ENCODE measurements around the gene RNF32. TPM values are rescaled to one million over a fixed set of nuclear protein-coding genes. Genes with fewer than 3 reads are reported as not detected.
"Not testable (repeated sequence)": the region's sequence is repeated elsewhere in the genome, so short reads cannot be mapped to it uniquely, and the experiment has no call there.

RNF32 gene
- total RNA-seq, 1 donor from 2014 or later: 1.0 TPM

DNA sequence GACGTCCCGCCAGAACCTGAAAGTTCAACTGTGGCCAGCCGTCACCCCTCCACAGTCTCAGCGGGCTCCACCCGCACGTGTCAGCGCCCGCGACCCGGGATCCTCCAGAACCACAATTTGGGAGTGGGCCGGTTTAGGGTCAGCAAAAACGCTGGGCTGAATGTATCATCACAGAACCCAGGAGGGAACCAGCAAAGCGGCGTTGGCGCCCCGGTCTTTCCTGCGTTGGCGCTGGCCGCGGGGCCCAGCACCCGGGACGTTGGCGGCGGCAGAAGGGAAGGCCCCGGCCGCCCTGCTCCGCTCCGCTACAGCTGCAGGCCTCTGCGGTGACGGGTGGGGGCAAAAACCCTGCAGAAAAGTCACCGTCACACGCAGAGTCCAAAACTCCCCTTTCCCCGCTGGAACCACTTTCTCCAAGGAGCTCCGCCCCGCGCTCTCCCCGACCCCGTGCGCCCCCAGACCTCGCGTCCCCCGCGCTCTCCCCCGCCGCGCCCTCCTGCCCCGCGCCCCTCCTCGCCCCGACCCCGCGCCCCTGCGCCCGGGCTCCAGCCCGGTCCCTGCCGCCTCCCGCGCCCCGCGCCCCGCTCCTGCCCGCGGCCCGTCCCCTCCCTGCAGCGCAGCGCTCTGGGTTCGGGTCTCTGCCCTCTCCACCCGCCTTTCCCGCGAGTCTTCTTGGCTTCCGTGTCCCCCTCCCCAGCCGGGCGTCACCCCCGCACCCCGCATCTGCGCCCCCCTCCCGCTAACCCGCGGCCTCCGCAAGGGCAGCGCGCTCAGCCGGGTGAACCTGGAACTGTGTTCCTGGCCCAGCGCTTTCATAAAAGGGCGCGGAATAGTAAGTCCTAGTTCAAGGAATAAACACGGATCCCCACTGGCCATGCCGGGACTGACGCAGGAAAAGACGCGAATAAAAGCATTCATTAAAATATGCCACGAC is 24.0 kb upstream of the RNF32 start:
- intact Hi-C loops (cut with micrococcal nuclease): no loop called here
- no peak overlapping the region for H3K27ac Mint-ChIP-seq

DNA sequence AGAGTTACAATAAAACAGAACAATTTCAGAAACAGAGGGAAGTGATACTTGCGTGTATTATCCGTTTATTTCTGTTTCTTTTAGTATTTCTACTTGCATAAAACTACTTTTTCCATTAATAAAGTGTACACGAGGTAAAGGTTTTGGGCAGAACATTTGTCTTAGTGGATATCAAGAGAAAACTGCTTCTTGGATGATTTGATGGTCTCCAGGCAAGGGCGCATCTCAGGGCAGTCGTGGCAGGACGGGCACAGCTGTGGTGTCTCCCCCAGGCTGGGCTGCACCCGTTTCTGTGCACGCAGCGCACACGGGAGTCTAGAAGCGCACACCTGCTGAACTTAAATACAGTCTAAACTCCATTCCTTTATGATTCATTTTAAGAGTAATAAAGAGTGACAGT is 23.4 kb upstream of the RNF32 start:
- TF ChIP-seq, protein P1, sequence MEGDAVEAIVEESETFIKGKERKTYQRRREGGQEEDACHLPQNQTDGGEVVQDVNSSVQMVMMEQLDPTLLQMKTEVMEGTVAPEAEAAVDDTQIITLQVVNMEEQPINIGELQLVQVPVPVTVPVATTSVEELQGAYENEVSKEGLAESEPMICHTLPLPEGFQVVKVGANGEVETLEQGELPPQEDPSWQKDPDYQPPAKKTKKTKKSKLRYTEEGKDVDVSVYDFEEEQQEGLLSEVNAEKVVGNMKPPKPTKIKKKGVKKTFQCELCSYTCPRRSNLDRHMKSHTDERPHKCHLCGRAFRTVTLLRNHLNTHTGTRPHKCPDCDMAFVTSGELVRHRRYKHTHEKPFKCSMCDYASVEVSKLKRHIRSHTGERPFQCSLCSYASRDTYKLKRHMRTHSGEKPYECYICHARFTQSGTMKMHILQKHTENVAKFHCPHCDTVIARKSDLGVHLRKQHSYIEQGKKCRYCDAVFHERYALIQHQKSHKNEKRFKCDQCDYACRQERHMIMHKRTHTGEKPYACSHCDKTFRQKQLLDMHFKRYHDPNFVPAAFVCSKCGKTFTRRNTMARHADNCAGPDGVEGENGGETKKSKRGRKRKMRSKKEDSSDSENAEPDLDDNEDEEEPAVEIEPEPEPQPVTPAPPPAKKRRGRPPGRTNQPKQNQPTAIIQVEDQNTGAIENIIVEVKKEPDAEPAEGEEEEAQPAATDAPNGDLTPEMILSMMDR (IDR thresholded peaks at IDR 0.05): no peak
- Mint-ChIP-seq H3K36me3 (ENCODE audit: low read depth) (peaks cover 4% of the 10 kb centered on the region), H3K27me3 (peaks cover 55% of the 10 kb centered on the region), H3K4me1 (peaks cover 7% of the 10 kb centered on the region), H3K27ac (no peak overlapping the region), H3K4me3 (peak overlapping the region; percentile 28), H3K9me3 (peaks cover 11% of the 10 kb centered on the region)
- ChIA-PET POLR2A (no interaction called here), CTCF (no interaction called here)
- ATAC-seq (ENCODE audit: low read depth): no peak
- intact Hi-C loops (cut with micrococcal nuclease): no loop called here
- no peak for DNase-seq

More for the DNA sequence above, 24.0 kb upstream of the RNF32 start:
- ChIA-PET POLR2A (no interaction called here), CTCF (no interaction called here)
- peaks cover 56% of the 10 kb centered on the region for H3K27me3 Mint-ChIP-seq
- no peak for ATAC-seq (ENCODE audit: low read depth)
- H3K36me3 Mint-ChIP-seq (ENCODE audit: low read depth): peaks cover 4% of the 10 kb centered on the region
- H3K4me3 Mint-ChIP-seq: peak overlapping the region; percentile 28
- H3K4me1 Mint-ChIP-seq: peaks cover 7% of the 10 kb centered on the region
- no peak for DNase-seq
- H3K9me3 Mint-ChIP-seq: peaks cover 8% of the 10 kb centered on the region
- TF ChIP-seq, protein P1 (IDR thresholded peaks at IDR 0.05): no peak

DNA sequence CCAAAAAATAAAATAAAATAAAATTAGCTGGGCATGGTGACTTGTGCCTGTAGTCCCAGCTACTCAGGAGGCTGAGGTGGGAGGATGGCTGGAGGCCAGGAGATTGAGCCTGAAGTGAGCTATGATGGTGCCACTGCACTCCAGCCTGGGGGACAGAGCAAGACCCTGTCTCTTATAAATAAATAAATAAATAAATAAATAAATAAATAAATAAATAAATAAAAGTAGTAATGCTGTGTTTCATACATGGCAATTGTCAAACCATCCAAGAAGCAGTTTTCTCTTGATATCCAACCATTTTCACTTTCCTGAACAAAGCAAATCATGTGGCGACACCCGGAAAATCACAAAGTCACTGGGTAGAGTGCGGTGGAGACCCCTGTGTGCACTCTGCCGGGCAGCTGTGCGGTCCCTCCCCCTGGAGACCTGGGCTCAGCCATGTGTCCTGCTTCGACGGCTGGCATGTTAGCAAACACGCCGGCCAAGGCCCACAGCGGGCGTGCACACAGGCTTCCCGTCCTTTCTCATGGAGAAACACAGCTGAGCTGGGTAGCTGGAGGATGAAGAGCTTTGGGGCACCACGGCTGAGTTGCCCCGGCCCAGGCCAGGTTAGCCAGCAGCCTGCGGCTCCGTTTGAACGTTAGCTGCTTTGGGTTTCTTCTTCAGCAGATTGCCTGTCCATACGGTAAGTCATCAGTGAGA is 22.3 kb upstream of the RNF32 start:
- ChIA-PET CTCF (no interaction called here), POLR2A (no interaction called here)
- TF ChIP-seq, protein P1 (IDR thresholded peaks at IDR 0.05): no peak
- Mint-ChIP-seq H3K4me1 (peaks cover 7% of the 10 kb centered on the region), H3K9me3 (peaks cover 11% of the 10 kb centered on the region), H3K27me3 (peaks cover 58% of the 10 kb centered on the region), H3K4me3 (no peak overlapping the region), H3K27ac (no peak overlapping the region), H3K36me3 (ENCODE audit: low read depth) (peaks cover 4% of the 10 kb centered on the region)
- intact Hi-C loops (cut with micrococcal nuclease): no loop called here
- DNase-seq: no peak
- ATAC-seq (ENCODE audit: low read depth): no peak

DNA sequence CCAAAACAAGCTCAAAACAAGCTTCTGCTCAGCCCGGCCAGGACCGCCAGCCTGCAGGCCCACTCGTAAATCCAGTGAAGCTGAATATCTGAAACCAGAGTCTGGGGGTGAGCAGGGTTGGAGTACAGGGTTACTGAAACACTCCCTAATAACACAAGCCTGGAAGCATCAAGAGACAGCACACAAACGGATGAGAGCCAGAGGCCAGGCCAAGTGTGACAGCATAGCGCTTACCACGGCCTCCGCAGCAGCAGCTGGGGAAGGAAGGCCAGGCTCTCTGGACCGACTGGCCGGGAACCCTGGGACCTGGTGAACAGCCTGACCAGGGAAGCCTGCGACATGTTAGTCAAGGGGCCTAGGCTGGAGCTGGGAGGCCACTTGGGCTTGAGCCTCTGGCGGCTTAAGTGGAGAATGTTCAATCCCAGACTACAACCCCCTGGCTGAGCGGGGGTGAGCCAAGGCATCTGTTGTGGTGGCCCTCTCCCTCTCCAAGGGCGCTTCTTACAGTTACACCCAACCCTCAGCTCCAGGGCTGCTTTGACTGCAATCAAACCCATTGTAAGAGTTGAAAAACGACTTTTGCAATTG is 21.7 kb upstream of the RNF32 start:
- Mint-ChIP-seq H3K4me1 (peaks cover 7% of the 10 kb centered on the region), H3K36me3 (ENCODE audit: low read depth) (peaks cover 4% of the 10 kb centered on the region), H3K9me3 (peaks cover 11% of the 10 kb centered on the region), H3K4me3 (no peak overlapping the region), H3K27ac (no peak overlapping the region), H3K27me3 (peaks cover 58% of the 10 kb centered on the region)
- TF ChIP-seq, protein P1 (IDR thresholded peaks at IDR 0.05): no peak
- intact Hi-C loops (cut with micrococcal nuclease): no loop called here
- CTCF ChIA-PET: no interaction called here
- POLR2A ChIA-PET: no interaction called here
- ATAC-seq (ENCODE audit: low read depth) (no peak), DNase-seq (no peak)

DNA sequence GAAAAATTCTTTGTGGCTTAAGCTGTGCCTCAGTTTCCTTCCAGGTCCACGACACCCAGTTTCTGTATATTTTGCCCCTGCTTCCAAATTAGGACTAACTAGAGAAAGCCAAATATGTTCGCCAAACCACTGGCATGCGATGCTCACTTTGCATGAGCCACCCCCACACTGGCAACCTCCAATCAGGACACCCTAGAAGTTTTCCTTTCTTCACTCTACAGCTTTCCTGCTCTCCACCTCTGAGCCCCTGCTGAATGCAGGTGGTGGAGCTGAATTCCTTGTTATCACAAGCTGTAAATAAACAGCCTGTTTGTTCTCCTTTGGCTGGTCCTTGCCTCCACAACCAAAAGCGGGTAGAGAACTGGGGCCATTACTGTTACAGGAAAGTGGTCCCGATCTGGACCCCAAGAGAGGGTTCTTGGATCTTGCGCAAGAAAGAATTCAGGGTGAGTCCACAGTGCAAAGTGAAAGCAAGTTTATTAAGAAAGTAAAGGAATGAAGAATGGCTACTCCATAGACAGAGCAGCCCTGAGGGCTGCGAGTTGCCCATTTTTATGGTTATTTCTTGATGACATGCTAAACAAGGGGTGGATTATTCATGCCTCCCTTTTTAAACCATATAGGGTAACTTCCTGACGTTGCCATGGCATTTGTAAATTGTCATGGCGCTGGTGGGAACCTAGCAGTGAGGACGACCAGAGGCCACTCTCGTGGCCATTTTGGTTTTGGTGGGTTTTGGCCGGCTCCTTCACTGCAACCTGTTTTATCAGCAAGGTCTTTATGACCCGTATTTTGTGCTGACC is 20.9 kb upstream of the RNF32 start:
- CTCF ChIA-PET; ATAC-seq (ENCODE audit: low read depth); DNase-seq; H3K4me1 Mint-ChIP-seq; POLR2A ChIA-PET; H3K27ac Mint-ChIP-seq; H3K4me3 Mint-ChIP-seq; intact Hi-C loops (cut with micrococcal nuclease); H3K36me3 Mint-ChIP-seq (ENCODE audit: low read depth): not testable (repeated sequence)
- peaks cover 53% of the 10 kb centered on the region for H3K27me3 Mint-ChIP-seq
- peaks cover 11% of the 10 kb centered on the region for H3K9me3 Mint-ChIP-seq
